GM21360 (cell line): Measurements from ENCODE around the gene SDK1.

Experiments
- ATAC-seq: cut with Tn5 transposase; IDR thresholded peaks from one replicate; pipeline ENCODE4 v1.9.1; 2021; ENCODE audit warnings: mild to moderate bottlenecking, moderate library complexity; ENCODE audit not compliant: unreplicated experiment

The SDK1 gene

DNA sequence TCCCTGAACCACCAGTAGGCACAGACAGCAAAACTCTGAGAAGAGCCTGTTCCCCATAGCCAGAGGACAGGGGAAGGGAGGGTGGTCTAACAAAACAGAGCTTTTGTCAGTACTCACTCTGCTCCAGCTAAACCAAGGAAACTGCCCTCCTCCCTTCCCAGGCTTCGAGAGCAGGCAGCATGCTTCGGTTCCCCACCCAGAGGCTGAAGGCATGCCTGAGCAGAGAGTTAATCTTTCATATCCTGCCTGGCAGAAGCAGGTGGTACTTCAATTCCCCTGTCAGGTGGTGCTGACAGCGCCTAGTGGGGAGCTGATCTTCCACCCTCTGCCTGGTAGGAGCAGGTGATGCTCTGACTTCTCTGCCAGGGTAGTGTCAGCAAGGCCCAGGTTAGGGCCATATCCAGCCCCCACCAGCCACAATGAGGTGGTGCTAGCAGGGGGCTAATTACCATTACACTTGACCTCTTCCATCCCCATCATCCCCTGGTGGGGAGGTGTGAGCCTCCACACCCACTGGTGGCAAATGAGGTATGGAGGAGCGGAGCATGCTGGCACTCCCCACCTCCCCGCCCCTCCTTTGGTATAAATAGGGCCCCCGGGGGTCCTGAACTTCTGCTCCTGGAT, 35.1 kb downstream of the SDK1 start:
- ATAC-seq, result no peak

- no peak for ATAC-seq
Observed at GRCh38 chr7:3338161-3338560, 37.1 kb downstream of the SDK1 start.

DNA sequence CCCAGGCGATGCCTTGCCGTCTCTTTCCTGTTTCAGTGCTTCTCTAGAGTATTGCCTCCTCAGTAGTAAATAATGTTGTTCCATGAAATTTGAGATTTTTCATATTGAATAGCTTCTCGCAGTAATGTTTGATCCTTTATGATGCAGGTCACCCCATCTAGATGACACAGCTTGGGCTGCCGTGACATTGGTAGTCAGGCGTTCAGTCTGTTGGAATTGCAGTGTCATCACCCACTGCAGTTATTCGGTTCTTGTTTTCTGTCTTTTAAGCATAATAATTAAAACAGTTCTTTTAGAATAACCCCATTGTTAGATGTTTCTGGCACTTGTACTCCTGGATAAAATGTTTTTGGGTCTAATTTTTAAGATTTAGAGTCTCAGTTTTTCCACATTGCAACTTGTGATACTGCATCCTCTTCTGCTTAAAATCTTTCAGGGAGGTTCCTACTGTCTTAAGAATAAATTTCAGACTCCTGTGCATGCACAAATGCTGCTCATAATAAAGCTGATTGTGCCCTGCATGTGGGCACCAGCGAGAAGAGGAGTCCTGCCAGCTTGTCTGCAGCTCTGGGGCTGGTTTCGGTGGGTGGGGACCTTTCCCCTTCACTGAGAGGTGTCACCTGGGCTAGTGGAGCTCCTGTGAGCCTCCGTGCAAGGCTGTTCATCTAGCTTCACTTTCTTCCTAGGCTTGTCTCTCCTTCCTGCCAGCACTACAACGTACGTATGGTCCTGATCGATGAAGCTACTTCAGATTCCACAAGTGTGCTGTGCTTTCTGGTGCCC, 44.8 kb downstream of the SDK1 start:
- ATAC-seq, result no peak

- no peak for ATAC-seq
Observed at GRCh38 chr7:3349126-3349525, 48.1 kb downstream of the SDK1 start.

GRCh38 chr7:3356173-3356572, 55.1 kb downstream of the SDK1 start:
- no peak for ATAC-seq

DNA sequence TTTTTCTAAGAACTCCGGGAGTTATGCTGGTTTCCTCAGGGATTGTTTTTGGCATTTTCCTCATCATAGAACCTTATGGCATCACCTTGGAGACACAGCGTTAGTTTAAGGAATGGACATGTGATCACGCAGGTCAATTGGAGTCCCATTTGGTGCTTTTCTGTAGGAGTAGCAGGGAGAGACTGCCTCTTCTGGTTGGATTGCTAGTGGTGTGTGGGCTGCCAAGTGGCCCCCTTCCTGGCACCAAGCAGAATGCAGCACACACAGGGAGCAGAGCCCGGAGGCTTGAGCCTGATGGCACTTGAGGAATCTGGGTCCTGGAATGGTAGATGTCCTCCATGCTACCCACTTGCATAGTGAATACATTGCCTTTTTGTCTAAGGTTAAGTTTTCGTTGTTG, 57.9 kb downstream of the SDK1 start:
- ATAC-seq, result no peak

DNA sequence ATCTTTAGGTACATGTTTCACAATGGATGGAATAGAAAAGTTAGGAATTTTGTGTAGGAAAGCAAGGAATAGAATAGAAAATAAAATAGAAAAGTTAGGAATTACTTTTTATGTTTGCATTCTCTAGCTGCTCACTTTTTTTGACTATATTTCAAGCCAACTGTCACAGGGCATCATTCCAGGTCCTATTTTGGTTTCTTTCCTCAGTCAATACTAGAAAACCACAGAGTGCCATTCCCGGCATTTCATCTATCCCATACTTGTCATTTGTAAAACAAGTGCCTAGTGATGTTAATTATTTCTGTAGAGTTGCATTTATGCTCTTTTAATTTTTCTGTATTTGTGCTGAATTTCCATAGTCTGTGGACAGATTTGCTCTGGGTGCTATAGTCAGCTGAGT, 66.2 kb downstream of the SDK1 start:
- ATAC-seq, result no peak

- no peak for ATAC-seq
Observed at GRCh38 chr7:3370068-3370830, 69.2 kb downstream of the SDK1 start.

DNA sequence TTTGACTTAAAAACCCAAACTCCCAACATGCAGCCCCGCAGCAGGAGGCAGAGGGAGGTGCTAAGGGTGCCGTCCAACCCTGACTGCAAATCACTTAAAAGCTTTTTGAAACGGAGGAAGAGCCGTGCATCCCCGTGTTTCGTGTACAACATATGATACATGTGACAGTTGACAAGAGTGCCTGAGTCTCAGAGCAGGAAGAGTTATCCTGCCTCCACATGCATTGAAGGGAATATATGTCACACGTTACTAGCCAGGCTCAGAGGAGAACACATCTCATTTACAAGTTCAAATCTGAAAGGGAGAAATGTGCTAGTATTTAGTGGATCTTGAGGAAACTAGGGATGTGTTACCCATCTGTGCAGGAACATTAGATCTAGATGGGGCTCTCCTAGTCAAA, 69.9 kb downstream of the SDK1 start:
- ATAC-seq, result no peak

- ATAC-seq, result no peak
Observed at GRCh38 chr7:3371601-3372000, 70.5 kb downstream of the SDK1 start.

GRCh38 chr7:3374239-3374638, 73.2 kb downstream of the SDK1 start:
- no peak for ATAC-seq

GRCh38 chr7:3378390-3379150, 77.5 kb downstream of the SDK1 start:
- ATAC-seq, result no peak

DNA sequence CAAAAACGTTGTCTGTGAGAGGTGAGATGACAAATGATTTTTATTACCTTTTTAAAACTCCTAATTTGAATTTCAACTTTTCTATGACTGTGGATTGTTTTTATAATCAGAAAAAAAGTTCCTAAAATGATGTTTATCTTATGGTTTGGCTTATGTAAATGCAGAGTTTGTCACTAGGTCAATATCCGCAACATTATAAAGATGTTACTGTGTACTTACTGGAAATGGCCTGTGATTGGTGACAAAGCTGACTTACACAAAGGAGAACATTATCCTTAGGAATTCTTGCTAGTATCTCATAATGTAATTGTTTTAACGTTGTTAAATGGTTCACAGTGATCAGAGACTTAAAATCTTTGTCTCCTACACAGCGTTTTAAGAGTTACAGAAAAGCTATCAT, 79.0 kb downstream of the SDK1 start:
- no peak for ATAC-seq

GRCh38 chr7:3380886-3381685, 80.0 kb downstream of the SDK1 start:
- no peak for ATAC-seq

DNA sequence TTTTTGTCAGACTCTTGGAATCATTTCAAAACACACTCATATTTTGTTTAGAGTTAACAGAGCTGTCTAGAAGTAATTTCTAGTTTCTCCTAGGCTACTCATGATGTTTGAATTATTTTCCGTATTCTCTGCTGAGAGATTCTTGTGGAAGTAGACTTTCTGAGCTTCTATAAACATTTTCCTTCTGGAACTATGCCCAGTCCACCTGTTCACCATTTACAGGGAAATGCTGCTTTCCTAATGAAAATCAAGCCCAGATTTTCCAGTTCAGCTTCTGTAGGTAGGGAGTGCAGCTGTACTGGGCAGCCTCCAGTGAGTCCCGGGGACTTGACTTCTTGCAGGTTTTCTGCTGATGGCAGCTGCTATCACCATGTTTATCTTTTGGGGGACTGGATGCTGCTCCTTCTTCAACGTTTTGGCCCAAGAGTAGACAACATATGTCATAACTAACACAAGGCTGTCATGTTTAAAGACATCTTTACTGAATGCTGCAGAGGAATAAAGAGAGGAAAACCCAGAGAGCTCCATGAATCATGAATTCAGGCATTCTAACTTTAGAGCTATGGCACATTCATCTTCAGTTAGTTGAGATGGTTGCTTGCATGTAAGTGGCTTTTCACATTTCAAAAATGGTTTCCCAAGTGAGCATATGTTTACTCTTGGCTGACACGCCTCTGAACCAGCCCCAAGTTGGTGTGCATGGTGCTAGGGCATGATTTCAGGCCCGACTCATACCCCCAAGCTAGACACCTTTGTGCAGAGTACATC, 85.6 kb downstream of the SDK1 start:
- no peak for ATAC-seq

GRCh38 chr7:3393862-3394261, 92.8 kb downstream of the SDK1 start:
- no peak for ATAC-seq

DNA sequence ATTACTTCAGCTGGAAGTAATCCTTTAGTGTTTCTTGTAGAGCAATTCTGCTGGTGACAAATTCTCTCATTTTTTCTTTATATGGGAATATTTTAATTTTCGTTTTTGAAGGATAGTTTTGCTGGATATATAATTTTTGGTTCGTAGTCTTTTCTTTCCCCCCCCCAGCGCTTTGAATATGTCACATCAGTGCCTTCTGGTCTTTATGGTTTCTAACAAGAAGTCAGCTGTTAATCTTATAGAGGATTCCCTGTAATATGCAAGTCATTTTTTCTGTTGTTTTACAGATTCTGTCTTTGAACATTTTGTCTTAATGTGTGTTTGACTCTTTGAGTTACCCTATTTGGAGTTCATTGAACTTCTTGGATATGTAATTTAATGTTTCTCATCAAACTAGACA, 96.3 kb downstream of the SDK1 start:
- ATAC-seq, result no peak

GRCh38 chr7:3399858-3400257, 98.8 kb downstream of the SDK1 start:
- no peak for ATAC-seq

DNA sequence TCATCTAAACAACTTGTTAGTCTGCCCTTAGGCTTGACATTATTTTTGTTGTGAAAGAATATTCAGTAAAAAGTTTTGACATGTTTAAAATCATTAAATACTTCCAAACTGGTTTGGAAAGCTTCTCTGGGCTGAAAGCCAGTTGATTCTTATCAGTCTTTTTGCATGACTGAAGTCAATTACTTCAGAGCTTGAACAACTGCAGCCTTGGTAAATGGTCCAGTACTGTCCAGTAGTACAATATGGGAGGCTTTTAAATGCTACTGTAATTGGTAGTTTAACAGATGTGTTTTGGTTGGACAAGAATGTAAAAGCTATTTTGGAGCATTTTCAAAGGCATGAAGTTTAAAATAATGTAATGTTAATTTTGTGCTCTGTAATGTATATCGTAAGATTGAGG, 103.4 kb downstream of the SDK1 start:
- ATAC-seq, result no peak
